SK-N-SH (cell line): ENCODE data around the gene MYH10.

Experiments
- ELF1 ChIP-seq: IDR thresholded peaks from 2 replicates; pipeline ENCODE4 v1.4.0; 2012
- YY1 ChIP-seq: IDR thresholded peaks from 2 replicates; pipeline ENCODE4 v1.4.0; 2012; ENCODE audit warnings: low read depth, mild to moderate bottlenecking
- TF ChIP-seq, protein P1 (sequence below): fragments of 200-600 bp; sonication (generic); IDR thresholded peaks from 2 replicates; pipeline ENCODE4 v1.6.1; 2017; ENCODE audit warnings: antibody characterized with exemption, mild to moderate bottlenecking, moderate library complexity

DNA sequence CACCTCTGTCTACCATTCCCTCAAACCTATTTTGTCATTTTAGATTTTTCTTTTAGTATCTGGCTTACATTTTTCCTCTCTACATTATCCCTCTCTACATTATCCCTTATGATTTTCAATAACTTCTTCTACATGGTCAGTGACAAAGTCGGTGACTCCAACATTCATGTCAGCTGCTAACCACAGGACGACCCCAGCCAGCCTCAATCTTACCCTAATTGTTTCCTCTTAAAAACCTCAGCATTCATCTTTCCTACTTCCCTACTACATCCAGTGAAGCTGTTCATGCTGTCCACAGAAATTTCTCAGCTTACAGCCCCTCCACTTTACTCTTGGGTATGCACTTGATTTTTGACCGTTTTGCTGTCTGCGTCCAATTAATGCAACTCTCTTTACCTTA is 8.3 kb downstream of the MYH10 start:
- TF ChIP-seq YY1 (no peak), ELF1 (no peak)
- TF ChIP-seq, protein P1, sequence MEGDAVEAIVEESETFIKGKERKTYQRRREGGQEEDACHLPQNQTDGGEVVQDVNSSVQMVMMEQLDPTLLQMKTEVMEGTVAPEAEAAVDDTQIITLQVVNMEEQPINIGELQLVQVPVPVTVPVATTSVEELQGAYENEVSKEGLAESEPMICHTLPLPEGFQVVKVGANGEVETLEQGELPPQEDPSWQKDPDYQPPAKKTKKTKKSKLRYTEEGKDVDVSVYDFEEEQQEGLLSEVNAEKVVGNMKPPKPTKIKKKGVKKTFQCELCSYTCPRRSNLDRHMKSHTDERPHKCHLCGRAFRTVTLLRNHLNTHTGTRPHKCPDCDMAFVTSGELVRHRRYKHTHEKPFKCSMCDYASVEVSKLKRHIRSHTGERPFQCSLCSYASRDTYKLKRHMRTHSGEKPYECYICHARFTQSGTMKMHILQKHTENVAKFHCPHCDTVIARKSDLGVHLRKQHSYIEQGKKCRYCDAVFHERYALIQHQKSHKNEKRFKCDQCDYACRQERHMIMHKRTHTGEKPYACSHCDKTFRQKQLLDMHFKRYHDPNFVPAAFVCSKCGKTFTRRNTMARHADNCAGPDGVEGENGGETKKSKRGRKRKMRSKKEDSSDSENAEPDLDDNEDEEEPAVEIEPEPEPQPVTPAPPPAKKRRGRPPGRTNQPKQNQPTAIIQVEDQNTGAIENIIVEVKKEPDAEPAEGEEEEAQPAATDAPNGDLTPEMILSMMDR = no peak
